GM10248 (cell line): ENCODE results near the gene LAMB4.

ENCODE experiments used
- CTCF ChIA-PET: fragments of 300-600 bp; sonication (Branson Sonifier 250); formaldehyde crosslinking; extraction: SDS; loops from one replicate; lab custom pipeline; 2021; ENCODE audit warnings: antibody characterized with exemption; lab: Yijun Ruan, JAX
- POLR2A ChIA-PET: fragments of 350-650 bp; sonication (Branson Sonifier 250); formaldehyde crosslinking; extraction: SDS; loops from one replicate; lab custom pipeline; 2020; ENCODE audit warnings: antibody characterized with exemption; lab: Yijun Ruan, JAX
- DNase-seq: peaks from one replicate; pipeline ENCODE4 v3.0.0; 2012; ENCODE audit errors: extremely low spot score
- TF ChIP-seq, protein P1 (sequence below): IDR thresholded peaks from 2 replicates; pipeline ENCODE4 v1.5.1; 2012; ENCODE audit warnings: mild to moderate bottlenecking, low read depth; ENCODE audit errors: extremely low read depth, missing control alignments, control extremely low read depth

Gene LAMB4

GRCh38 chr7:108144931-108145330, 14.8 kb upstream of the LAMB4 start:
- TF ChIP-seq, protein P1, sequence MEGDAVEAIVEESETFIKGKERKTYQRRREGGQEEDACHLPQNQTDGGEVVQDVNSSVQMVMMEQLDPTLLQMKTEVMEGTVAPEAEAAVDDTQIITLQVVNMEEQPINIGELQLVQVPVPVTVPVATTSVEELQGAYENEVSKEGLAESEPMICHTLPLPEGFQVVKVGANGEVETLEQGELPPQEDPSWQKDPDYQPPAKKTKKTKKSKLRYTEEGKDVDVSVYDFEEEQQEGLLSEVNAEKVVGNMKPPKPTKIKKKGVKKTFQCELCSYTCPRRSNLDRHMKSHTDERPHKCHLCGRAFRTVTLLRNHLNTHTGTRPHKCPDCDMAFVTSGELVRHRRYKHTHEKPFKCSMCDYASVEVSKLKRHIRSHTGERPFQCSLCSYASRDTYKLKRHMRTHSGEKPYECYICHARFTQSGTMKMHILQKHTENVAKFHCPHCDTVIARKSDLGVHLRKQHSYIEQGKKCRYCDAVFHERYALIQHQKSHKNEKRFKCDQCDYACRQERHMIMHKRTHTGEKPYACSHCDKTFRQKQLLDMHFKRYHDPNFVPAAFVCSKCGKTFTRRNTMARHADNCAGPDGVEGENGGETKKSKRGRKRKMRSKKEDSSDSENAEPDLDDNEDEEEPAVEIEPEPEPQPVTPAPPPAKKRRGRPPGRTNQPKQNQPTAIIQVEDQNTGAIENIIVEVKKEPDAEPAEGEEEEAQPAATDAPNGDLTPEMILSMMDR = no peak
- DNase-seq = no peak
- CTCF ChIA-PET = interaction anchor here (1.0 to 3.4 kb wide), 19 partner anchors 11 to 416 kb away, joined by 3 to 110 read pairs (median 8); partner anchors contain the start of genes CBLL1 and LAMB4
- POLR2A ChIA-PET = no interaction called here

DNA sequence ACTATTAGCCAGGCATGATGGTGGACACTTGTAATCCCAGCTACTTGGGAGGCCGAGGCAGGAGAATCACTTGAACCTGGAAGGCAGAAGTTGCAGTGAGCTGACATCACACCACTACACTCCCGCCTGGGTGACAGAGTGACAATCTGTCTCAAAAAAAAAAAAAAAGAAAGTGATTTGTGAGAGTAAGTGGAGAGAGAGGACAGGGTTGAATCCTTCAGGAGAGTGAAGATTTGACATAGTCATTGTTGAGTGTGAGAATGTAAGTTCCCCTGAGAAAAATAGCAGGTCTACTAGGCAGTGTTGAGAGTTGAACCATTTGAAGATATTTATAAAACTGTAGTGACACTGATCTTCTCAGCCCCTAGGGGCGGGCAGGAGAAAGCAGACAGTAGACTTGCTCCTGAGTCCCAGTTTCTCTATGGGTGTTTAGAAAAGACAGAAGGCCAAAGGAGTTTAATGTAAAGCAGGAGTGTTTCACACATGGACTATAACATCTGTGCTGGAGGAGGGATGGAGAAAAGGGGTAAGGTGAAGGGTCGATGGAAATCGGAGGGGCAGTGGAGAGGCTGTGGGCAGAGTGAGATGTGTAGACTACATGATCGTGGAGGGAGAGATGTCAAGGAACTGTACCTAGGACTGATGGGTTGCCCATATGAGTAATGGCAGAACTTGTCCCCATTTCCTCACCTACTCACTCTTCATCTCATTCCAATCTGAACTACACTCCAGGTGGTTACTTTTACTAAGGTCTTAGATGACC, 13.7 kb upstream of the LAMB4 start:
- no peak for DNase-seq
- CTCF ChIA-PET = interaction anchor here (0.9 to 4.6 kb wide), 10 partner anchors 19 to 269 kb away, joined by 3 to 110 read pairs (median 14); no protein-coding TSS in a partner anchor
- POLR2A ChIA-PET = no interaction called here
- TF ChIP-seq, protein P1 = no peak

DNA sequence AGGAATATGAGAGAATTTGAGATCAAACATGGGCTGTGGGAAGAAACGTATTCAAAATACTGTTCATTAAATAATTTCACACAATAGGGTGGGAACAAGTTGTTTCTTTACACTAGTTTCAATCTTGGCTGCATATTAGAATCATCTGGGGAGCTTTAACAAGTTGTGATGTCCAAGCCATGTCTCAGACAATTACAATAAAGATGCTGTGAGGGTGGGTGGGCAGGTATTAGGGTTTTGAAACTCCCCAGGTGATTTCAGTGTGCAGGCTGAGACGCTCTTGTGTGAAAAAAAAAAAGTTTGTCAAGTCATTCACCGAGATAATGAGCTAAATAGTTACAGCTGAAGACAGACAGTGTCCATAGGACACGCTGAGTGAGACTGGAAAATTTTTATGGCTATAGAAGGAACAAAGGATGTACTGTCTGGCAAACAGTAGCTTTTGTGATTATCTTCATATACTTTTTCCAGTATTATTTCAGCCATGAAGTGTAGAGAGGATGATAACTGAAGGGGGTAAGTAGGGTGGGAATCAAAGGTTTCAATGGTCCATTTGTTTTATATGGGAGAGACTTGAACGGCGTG, 12.6 kb upstream of the LAMB4 start:
- ChIA-PET POLR2A (no interaction called here), CTCF (interaction anchor here (0.9 to 4.6 kb wide), 6 partner anchors 9 to 268 kb away, joined by 3 to 24 read pairs (median 4); no protein-coding TSS in a partner anchor)
- no peak for DNase-seq
- TF ChIP-seq, protein P1 = no peak

- TF ChIP-seq, protein P1 = no peak
- CTCF ChIA-PET = interaction anchor here (0.9 to 4.6 kb wide), 6 partner anchors 9 to 355 kb away, joined by 3 to 24 read pairs (median 4); no protein-coding TSS in a partner anchor
- POLR2A ChIA-PET = no interaction called here
- no peak for DNase-seq
Observed at GRCh38 chr7:108142180-108142579, 12.0 kb upstream of the LAMB4 start.

- ChIA-PET POLR2A (no interaction called here), CTCF (interaction anchor here (1.0 to 4.6 kb wide), 5 partner anchors 19 to 357 kb away, joined by 3 to 24 read pairs (median 4); no protein-coding TSS in a partner anchor)
- TF ChIP-seq, protein P1 = no peak
- DNase-seq = no peak
Observed at GRCh38 chr7:108140671-108141070, 10.5 kb upstream of the LAMB4 start.

- POLR2A ChIA-PET = no interaction called here
Observed at GRCh38 chr7:108138911-108139310, 8.8 kb upstream of the LAMB4 start.

More at GRCh38 chr7:108138911-108139310, 8.8 kb upstream of the LAMB4 start:
- CTCF ChIA-PET = interaction anchor here (0.8 to 10.9 kb wide), 6 partner anchors 7 to 26 kb away, joined by 3 to 107 read pairs (median 5); no protein-coding TSS in a partner anchor
- no peak for DNase-seq
- TF ChIP-seq, protein P1 = no peak
